Upper lobe of left lung (tissue), 6 donors: ENCODE data around the gene SAPCD1. TPM values are rescaled to one million over a fixed set of nuclear protein-coding genes. Genes with fewer than 3 reads are reported as not detected.

Experiments used
- ATAC-seq, 2 donors: fragments of 200-7000 bp; cut with Tn5 transposase; one replicate each; pipeline ENCODE4 v1.9.1; 2022; ENCODE audit warnings: mild to moderate bottlenecking in 2 of 2, moderate library complexity in 2 of 2; ENCODE audit not compliant: low FRiP score in 2 of 2
- DNase-seq, 2 donors: peaks; one replicate each; pipeline ENCODE4 v3.0.0-alpha.2; 2019 to 2020
- H3K27ac ChIP-seq, 4 donors: fragments of 200-600 bp; sonication (generic); one replicate each; pipeline ENCODE4 v1.5.1; 2016 to 2019
- H3K27me3 ChIP-seq, 4 donors: fragments of 200-600 bp; sonication (generic); one replicate each; pipeline ENCODE4 v1.5.1; 2017 to 2019
- H3K36me3 ChIP-seq, 4 donors: fragments of 200-600 bp; sonication (generic); one replicate each; pipeline ENCODE4 v1.5.1; 2016 to 2019
- H3K4me1 ChIP-seq, 4 donors: fragments of 200-600 bp; sonication (generic); one replicate each; pipeline ENCODE4 v1.5.1; 2018 to 2019
- H3K4me3 ChIP-seq, 4 donors: fragments of 200-600 bp; sonication (generic); one replicate each; pipeline ENCODE4 v1.5.1; 2017 to 2019; ENCODE audit warnings: mild to moderate bottlenecking in 2 of 4, moderate library complexity in 1 of 4
- H3K9me3 ChIP-seq, 4 donors: fragments of 200-600 bp; sonication (generic); one replicate each; pipeline ENCODE4 v1.5.1; 2018 to 2019
- EP300 ChIP-seq, 4 donors: sonication (generic); formaldehyde crosslinking; IDR thresholded peaks; one replicate each; pipeline ENCODE4 v1.5.1; 2017; ENCODE audit warnings: antibody characterized with exemption in 4 of 4, control low read depth in 2 of 4
- POLR2A ChIP-seq, 4 donors: fragments of 450-650 bp; IDR thresholded peaks; one replicate each; pipeline ENCODE4 v1.5.1; 2016 to 2017; ENCODE audit warnings: antibody characterized with exemption in 4 of 4, mild to moderate bottlenecking in 2 of 4
- POLR2AphosphoS5 ChIP-seq, 2 donors: sonication (generic); formaldehyde crosslinking; IDR thresholded peaks; one replicate each; pipeline ENCODE4 v1.5.1; 2017; ENCODE audit warnings: antibody characterized with exemption in 2 of 2
- WGBS, 2 donors: methylation state at CpG; one replicate each; pipeline ENCODE4 v1.1.5; 2017 to 2018; 5-methylcytosine and 5-hydroxymethylcytosine counted together
- total RNA-seq, 6 donors: library from RNA; depleted of rRNA in 4 of 6; stranded (reverse); fragments of >200 nt in 4 of 6; gene quantifications; one replicate each; pipeline versions ENCODE4 v1.1.0 to v1.2.1, GENCODE V29; 2016 to 2021
- TF ChIP-seq, protein P1 (sequence below), 6 experiments: fragments of 450-650 bp in 4 of 6; fragments of 200-600 bp in 2 of 6; sonication (generic) in 2 of 6; IDR thresholded peaks; one replicate each; pipeline ENCODE4 v1.5.1; 2016 to 2019; ENCODE audit warnings: antibody characterized with exemption in 6 of 6
- donor health status: DM: no; HTN: no; CAD: no; lungs with moderate emphysema.
- donor health status: DM: no; HTN: yes; CAD: no; lungs with severe emphysema.

SAPCD1 gene
- total RNA-seq, 6 donors from 2014 or later: 1.1 to 15.7 (median 5.3) TPM

DNA sequence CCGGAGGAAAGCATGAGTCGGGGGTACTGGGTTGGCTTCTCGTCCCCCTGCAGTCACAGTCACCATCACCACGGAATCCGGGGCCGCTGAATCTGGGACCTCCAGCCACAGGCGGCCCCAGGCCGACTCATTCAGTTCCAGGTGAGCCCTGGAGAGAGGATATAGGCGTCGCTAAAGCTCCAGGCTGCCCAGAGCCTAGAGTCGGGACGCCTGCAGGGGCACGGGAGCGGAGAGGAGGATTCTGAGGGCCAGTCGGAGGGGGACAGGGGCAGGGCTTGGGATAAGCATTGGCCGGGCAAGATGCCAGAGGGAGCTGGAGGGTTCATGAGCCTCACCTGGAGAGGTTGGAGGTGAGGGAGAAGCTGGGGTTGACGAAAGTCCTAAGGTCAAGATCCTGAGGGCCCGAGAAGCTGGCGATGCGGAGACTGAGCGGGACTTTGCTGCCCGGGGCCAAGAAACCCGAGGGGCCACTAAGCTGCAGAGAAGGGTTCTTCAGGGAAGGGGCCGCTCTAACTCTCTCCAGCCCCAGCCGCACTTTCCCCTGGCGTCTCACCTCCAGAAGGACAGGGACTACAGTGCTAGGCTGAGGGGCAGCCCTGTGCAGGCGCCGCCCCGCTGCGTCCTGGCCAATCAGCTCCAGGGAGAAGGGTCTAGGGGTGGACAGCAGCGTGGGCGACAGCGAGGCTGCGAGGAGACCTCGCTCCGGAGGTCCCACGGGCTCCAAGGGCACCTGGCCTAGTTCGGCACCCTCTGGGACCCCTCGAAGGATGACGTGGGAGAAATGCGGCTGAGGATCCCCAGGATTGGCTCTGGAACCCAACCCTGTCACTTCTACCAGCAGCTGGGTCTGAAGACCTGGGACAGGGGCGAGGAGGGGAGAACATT lies 3.7 kb downstream of the SAPCD1 start:
- Histone ChIP-seq H3K27me3 (no peaks in the 10 kb centered on the region), H3K27ac (no peak overlapping the region), H3K4me1 (peaks cover 0 to 9% (median 7%) of the 10 kb centered on the region in 4 donors), H3K36me3 (no peaks in the 10 kb centered on the region), H3K4me3 (peak overlapping the region in 2 of 4 donors; percentile 9 to 18), H3K9me3 (no peaks in the 10 kb centered on the region)
- 56 to 69% methylated on average over 35 to 42 of the region's 42 CpGs for WGBS, 2 donors
- ATAC-seq (peak in 1 of 2 donors; percentile 58), DNase-seq (peak in 1 of 2 donors; percentile 84)
- no peak for TF ChIP-seq EP300 (IDR thresholded peaks at IDR 0.05)
- TF ChIP-seq POLR2AphosphoS5 (IDR thresholded peaks at IDR 0.05): no peak
- TF ChIP-seq, protein P1, sequence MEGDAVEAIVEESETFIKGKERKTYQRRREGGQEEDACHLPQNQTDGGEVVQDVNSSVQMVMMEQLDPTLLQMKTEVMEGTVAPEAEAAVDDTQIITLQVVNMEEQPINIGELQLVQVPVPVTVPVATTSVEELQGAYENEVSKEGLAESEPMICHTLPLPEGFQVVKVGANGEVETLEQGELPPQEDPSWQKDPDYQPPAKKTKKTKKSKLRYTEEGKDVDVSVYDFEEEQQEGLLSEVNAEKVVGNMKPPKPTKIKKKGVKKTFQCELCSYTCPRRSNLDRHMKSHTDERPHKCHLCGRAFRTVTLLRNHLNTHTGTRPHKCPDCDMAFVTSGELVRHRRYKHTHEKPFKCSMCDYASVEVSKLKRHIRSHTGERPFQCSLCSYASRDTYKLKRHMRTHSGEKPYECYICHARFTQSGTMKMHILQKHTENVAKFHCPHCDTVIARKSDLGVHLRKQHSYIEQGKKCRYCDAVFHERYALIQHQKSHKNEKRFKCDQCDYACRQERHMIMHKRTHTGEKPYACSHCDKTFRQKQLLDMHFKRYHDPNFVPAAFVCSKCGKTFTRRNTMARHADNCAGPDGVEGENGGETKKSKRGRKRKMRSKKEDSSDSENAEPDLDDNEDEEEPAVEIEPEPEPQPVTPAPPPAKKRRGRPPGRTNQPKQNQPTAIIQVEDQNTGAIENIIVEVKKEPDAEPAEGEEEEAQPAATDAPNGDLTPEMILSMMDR (IDR thresholded peaks at IDR 0.05): no peak
- TF ChIP-seq POLR2A (IDR thresholded peaks at IDR 0.05): no peak

DNA sequence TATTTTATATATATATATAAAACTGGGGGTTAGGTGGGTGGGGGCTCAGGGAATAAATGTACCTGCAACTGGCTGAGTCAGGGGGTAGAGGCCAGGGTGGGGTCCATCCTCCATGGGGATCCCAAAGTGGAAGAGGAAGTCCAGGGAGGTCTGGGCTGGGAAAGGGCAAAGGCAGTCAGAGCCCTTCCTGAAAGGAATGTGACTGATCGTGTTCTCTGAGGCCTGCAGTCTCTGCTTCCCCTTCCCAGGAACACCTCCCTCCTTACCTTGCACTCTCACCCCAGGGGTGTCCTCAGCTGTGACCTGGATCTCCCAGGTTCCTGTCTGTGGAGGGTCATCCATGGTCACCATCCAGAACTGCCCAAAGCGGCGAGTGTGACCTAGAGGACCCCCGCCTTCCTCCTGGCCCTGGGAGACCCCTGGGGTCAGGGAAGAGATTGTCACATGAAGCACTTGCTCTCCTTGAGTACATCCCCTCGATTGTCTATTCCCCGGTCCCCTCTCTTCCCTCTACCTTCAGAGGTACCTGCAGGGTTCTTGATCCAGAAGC lies 4.7 kb downstream of the SAPCD1 start:
- ATAC-seq (no peak), DNase-seq (no peak)
- Histone ChIP-seq H3K27ac (no peak overlapping the region), H3K9me3 (no peaks in the 10 kb centered on the region), H3K27me3 (no peaks in the 10 kb centered on the region), H3K4me3 (no peak overlapping the region), H3K36me3 (no peaks in the 10 kb centered on the region), H3K4me1 (peaks cover 0 to 9% (median 7%) of the 10 kb centered on the region in 4 donors)
- 81 to 83% methylated on average over 6 of the region's 6 CpGs for WGBS, 2 donors
- TF ChIP-seq POLR2AphosphoS5 (IDR thresholded peaks at IDR 0.05) (no peak), POLR2A (IDR thresholded peaks at IDR 0.05) (no peak)
- TF ChIP-seq, protein P1 (IDR thresholded peaks at IDR 0.05): no peak

DNA sequence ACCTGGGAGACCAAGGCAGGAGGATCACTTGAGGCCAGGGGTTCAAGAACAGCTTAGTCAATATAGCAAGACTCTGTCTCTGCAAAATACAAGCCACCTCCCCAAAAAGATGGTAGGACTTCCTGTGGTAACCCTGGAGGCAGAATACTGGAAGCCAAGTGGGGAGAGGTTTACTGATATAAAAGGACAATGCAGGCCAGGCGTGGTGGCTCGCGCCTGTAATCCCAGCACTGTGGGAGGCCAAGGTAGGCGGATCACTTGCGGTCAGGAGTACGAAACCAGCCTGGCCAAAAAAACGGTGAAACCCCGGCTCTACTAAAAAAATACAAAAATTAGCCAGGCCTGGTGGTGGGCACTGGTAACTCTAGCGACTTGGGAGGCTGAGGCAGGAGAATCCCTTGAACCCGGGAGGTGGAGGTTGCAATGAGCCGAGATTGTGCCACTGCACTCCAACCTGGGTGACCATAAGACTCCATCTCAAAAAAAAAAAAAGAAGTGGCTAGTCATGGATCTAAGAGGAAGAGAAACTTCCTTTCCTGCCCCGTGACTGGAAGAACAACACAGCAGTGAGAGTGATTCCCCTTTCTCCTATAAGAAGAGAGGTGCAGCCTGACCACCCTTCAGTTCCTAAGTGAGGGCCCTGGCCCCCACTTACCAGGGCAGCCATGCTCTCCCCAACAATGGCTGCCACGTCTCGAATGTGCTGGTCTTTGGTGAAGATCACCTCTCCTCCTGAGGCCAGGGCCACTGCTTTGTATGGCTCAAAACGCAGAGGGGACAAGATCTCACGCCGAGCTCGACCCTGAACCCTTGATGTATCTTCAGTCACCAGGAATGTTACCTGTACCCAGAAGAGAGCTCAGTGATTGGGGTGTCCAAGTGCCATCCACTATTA lies 6.2 kb downstream of the SAPCD1 start:
- no peaks in the 10 kb centered on the region for H3K27me3 ChIP-seq
- H3K36me3 ChIP-seq: no peaks in the 10 kb centered on the region
- no peak for DNase-seq
- no peak for TF ChIP-seq POLR2AphosphoS5 (IDR thresholded peaks at IDR 0.05)
- TF ChIP-seq EP300 (IDR thresholded peaks at IDR 0.05): no peak
- TF ChIP-seq, protein P1 (IDR thresholded peaks at IDR 0.05): no peak
- no peak for TF ChIP-seq POLR2A (IDR thresholded peaks at IDR 0.05)
- H3K27ac ChIP-seq: peak overlapping the region in 1 of 4 donors; percentile 60
- ATAC-seq: peak in 1 of 2 donors; percentile 50
- WGBS, 2 donors: 79 to 83% methylated on average over 18 of the region's 18 CpGs
- no peak overlapping the region for H3K4me3 ChIP-seq
- no peaks in the 10 kb centered on the region for H3K9me3 ChIP-seq
- H3K4me1 ChIP-seq: peaks cover 2 to 6% (median 4%) of the 10 kb centered on the region in 4 donors

DNA sequence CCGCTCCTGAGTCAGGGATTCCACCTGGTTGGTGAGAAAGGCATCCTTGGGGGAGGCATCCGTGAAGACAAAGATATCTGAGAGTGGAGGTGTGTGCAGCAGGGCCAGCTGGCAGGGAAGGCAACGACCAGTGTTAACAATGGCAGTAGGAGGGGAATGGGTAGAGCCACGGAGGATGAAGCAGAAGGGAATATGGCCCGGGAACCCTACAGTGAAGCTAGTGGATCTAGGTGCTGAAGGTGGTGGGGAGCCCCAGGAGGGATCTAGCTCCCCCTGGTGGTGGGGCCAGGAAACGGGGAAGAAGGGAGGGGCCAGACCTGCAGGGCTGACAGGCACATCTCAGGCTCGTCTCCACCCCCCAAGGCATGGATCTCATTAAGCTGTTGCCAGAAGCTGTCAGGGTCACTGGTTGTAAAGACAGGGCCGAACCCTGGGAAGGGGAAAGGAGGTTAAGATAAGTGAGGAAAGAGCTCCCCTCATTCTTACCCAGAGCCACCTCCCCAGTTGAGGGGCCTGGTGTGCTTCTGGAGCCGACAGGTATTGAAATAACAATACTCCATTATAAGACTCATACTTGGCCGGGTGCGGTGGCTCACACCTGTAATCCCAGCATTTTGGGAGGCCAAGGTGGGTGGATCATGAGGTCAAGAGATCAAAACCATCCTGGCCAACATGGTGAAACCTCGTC lies 7.4 kb downstream of the SAPCD1 start:
- no peaks in the 10 kb centered on the region for H3K36me3 ChIP-seq
- DNase-seq: peak in 1 of 2 donors; percentile 90

More for the DNA sequence above, 7.4 kb downstream of the SAPCD1 start:
- no peak for TF ChIP-seq EP300 (IDR thresholded peaks at IDR 0.05)
- TF ChIP-seq, protein P1 (IDR thresholded peaks at IDR 0.05): peak; percentile 78 to 91 (median 86)
- WGBS, 2 donors: 52% methylated on average over 12 of the region's 12 CpGs
- ATAC-seq: peak; percentile 83 to 88
- Histone ChIP-seq H3K4me3 (no peak overlapping the region), H3K4me1 (peaks cover 0 to 6% (median 4%) of the 10 kb centered on the region in 4 donors), H3K27me3 (no peaks in the 10 kb centered on the region), H3K27ac (no peak overlapping the region), H3K9me3 (no peaks in the 10 kb centered on the region)
